Measurements from ENCODE around the gene CAVIN1.
"Not testable (repeated sequence)": the region's sequence is repeated elsewhere in the genome, so short reads cannot be mapped to it uniquely, and the experiment has no call there.

Gene CAVIN1

GRCh38 chr17:42429726-42430447 lies 6.8 kb upstream of the CAVIN1 start:
- no peak for DNase-seq

GRCh38 chr17:42428141-42428944 lies 5.3 kb upstream of the CAVIN1 start:
- no peak for DNase-seq

GRCh38 chr17:42424991-42425610 lies 2.0 kb upstream of the CAVIN1 start:
- DNase-seq: no peak

- no peak for DNase-seq
Observed at GRCh38 chr17:42423766-42424165, 710 bp upstream of the CAVIN1 start.

- DNase-seq: no peak
Observed at GRCh38 chr17:42422412-42422957, 571 bp downstream of the CAVIN1 start.

GRCh38 chr17:42421507-42422338 lies 1.3 kb downstream of the CAVIN1 start:
- no peak for DNase-seq

GRCh38 chr17:42421136-42421506 lies 1.9 kb downstream of the CAVIN1 start:
- DNase-seq: no peak

GRCh38 chr17:42417981-42418380 lies 5.1 kb downstream of the CAVIN1 start:
- DNase-seq: not testable (repeated sequence)

- no peak for DNase-seq
Observed at GRCh38 chr17:42414704-42415409, 8.2 kb downstream of the CAVIN1 start.

GRCh38 chr17:42413464-42414040 lies 9.5 kb downstream of the CAVIN1 start:
- DNase-seq: no peak

GRCh38 chr17:42411905-42412679 lies 11.0 kb downstream of the CAVIN1 start:
- no peak for DNase-seq

- no peak for DNase-seq
Observed at GRCh38 chr17:42411361-42411760, 11.7 kb downstream of the CAVIN1 start.

- no peak for DNase-seq
Observed at GRCh38 chr17:42410319-42410685, 12.8 kb downstream of the CAVIN1 start.

- DNase-seq: no peak
Observed at GRCh38 chr17:42409523-42410318, 13.3 kb downstream of the CAVIN1 start.

GRCh38 chr17:42408061-42408460 lies 15.0 kb downstream of the CAVIN1 start:
- DNase-seq: no peak

- peak; percentile 70 for DNase-seq
Observed at GRCh38 chr17:42407289-42407836, 15.7 kb downstream of the CAVIN1 start.

- DNase-seq: no peak
Observed at GRCh38 chr17:42406615-42407288, 16.3 kb downstream of the CAVIN1 start.

GRCh38 chr17:42405963-42406495 lies 17.0 kb downstream of the CAVIN1 start:
- DNase-seq: peak; percentile 28

- no peak for DNase-seq
Observed at GRCh38 chr17:42405076-42405475, 18.0 kb downstream of the CAVIN1 start.

All from NCI-H2029 treated with DMSO at 0.1 percent for 48 hours (cell line).